ELF-1 (cell line): Measurements from ENCODE around the gene CFP.

ENCODE experiments used
- DNase-seq: peaks from one replicate; pipeline ENCODE4 v3.0.0-alpha.2; 2016; ENCODE audit warnings: low read depth, low spot score

CFP gene

DNA sequence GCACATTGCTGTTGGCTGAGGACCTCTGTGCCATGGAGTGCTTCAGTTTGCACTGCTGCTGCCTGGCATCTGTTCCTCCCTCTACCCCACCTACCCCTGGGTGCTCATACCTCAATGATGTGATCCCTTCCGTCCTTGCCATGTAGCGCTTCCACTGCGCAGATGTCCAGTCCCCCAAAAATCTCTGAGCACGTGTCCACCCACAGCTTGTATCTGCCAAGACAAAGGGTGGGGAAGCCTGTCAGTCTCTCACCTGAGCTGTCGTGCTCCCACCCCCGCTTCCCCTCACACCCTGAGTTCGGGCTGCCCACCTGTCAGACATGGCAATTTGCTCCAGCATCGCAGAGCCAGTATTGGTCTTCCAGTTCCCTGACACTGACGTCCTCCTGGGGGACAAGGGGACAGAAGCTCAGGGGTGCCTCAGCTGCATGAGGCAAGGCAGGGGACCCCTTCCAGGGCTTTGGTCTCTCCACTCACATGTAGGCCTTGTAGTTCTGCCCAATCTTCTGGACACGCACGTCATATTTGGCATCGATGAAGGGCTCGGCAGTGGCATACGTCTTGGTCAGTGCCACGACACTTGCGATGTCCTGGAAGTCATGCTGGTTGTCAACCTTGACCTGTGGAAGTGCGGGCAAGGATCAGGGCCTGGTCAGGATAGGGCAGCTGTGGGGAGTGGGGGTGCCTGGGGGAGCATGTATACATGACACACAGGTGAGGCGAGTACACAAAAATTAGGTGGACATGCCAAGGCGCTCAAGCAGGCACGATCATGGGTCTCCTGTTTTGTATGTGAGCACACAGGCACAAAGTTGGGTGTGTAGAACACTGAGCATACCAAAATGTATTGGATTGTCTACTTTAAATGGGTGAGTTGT is 53.5 kb downstream of the CFP start:
- no peak for DNase-seq

DNA sequence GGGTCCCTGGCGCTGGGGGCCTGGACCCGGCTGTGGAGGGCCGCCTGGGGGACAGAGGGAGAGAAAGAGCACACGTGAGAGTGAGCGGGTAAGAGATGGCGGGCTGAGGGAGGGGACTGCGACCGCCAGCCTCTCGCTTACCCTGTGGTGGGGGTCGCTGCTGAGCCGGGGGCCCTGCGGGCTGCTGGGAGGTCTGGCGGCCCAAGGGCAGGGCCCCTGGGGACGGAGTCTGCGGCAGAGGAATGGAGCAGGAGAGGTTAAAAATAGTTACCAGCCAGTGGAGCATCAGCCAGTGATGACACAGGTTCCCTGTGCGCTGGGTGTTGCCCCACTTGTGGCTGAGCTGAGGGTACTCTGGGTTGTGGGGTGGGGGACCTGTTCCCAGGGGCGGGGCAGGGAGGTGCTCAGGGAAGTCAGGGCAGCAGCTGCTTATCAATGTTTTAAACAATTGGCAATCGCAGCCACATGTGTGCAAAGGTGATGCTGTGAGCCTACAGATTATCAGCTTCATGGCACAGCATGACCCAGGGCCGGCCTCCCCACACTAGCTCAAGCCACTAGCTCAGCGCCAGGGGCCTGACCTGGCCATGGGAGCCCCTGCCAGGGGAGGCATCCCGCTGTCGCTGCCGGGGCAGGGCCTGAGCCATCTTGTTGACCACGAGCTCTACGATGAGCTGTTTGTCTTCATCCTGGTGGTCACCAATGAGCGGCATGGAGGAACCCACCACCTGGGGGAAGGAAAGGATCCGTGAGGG is 55.0 kb downstream of the CFP start:
- DNase-seq, result peak; percentile 59

DNA sequence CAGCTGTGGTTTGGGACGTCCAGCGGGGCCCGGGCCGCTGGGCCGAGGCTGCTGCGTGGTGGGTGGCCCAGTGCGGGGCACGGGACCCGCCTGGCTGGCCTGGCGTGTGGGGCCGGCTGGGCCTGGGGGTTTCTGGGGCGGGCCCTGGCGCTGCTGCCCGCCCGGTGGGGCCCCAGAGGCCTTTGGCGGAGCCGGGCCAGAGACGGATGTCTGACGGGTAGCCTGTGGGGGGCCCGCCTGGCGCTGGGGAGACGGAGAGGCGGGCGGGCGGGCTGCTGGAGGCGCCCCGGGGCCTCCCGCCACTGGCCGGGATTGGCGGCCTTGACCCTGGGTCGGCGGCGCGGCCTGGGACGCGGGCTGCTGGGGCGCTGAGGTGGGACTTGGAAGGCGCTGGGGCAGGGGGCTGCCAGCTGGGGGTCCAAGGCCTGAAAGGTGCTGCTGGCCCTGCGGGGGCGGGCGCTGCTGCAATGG is 55.6 kb downstream of the CFP start:
- DNase-seq, result no peak

DNA sequence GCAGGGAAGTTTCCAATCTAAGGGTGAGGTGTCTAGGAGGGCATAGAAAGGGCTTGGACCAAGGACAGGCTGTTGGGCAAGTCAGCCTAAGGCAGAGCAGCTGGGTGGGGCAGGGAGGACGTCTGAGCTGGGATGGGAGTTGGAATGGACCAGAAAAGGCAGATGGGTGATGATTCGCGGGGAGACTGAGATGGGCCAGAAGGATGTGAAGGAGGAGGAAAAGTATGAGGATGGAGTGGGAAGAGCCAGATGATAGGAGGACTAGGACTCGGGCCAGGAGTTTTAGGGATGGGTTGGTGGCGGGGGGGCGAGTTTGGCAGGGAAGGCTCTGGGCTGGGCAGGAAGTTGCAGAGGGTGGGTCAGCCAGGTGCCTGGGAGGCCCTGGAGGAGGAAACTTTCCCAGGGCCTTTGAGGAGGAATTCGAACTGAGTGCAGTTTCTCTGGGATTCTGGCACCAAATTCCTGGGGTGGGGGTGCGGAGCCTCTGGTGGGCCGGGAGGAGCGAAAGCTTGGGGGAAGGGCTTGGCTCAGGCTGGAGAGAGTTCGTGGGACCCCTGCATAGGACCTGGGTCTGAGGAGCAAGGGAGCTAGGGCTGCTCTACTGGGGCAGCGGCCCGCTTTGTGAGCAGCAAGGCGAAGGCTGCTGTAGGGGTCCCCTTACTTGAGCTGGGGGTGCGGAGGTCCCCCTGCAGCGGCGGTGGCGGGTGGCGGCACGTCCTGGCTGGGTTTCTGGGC is 56.2 kb downstream of the CFP start:
- DNase-seq, result peak; percentile 96
